Astrocyte (in vitro differentiated cells and primary cell): Measurements from ENCODE around the gene SUPT16H. TPM values are rescaled to one million over a fixed set of nuclear protein-coding genes. Genes with fewer than 3 reads are reported as not detected.

Experiments
- DNase-seq: peaks from one replicate; pipeline ENCODE4 v3.0.0-alpha.2; 2010; ENCODE audit warnings: low read depth
- FAIRE-seq: peaks from 2 replicates; lab custom pipeline; 2011; peaks lifted over from hg19 to GRCh38; lab: Jason Lieb, UNC
- H2AFZ ChIP-seq: 2 replicates; pipeline ENCODE4 v1.6.0; 2012; ENCODE audit warnings: low read depth, low read length, inconsistent platforms
- H3K27ac ChIP-seq: 2 replicates; pipeline ENCODE4 v1.5.1; 2011; ENCODE audit warnings: low read depth, low read length, inconsistent platforms
- H3K27me3 ChIP-seq: 2 replicates; pipeline ENCODE4 v1.6.0; 2011; ENCODE audit warnings: low read length, inconsistent platforms; ENCODE audit not compliant: insufficient read depth
- H3K36me3 ChIP-seq: 2 replicates; pipeline ENCODE4 v1.5.1; 2011; ENCODE audit warnings: low read length, inconsistent platforms; ENCODE audit not compliant: insufficient read depth
- H3K4me1 ChIP-seq: 2 replicates; pipeline ENCODE4 v1.5.1; 2011; ENCODE audit warnings: low read length, inconsistent platforms; ENCODE audit not compliant: insufficient read depth
- H3K4me2 ChIP-seq: 2 replicates; pipeline ENCODE4 v1.6.0; 2012; ENCODE audit warnings: low read length, inconsistent platforms
- H3K4me3 ChIP-seq: 2 replicates; pipeline ENCODE4 v1.5.1; 2011; ENCODE audit warnings: low read depth, mild to moderate bottlenecking, low read length, inconsistent platforms; ENCODE audit not compliant: insufficient read depth
- H3K79me2 ChIP-seq: 2 replicates; pipeline ENCODE4 v1.6.0; 2012; ENCODE audit warnings: mild to moderate bottlenecking, low read length, inconsistent platforms; ENCODE audit not compliant: insufficient read depth
- H3K9ac ChIP-seq: 2 replicates; pipeline ENCODE4 v1.6.0; 2012; ENCODE audit warnings: mild to moderate bottlenecking, low read length, inconsistent platforms
- H3K9me3 ChIP-seq: 2 replicates; pipeline ENCODE4 v1.5.1; 2012; ENCODE audit warnings: low read depth, mild to moderate bottlenecking, low read length, inconsistent platforms; ENCODE audit not compliant: insufficient read depth
- H4K20me1 ChIP-seq: 2 replicates; pipeline ENCODE4 v1.6.0; 2012; ENCODE audit warnings: low read length, inconsistent platforms; ENCODE audit not compliant: insufficient read depth
- H3K27ac Mint-ChIP-seq: one replicate; pipeline ENCODE4 v1.8.0; 2021; ENCODE audit warnings: mild to moderate bottlenecking, mixed read lengths; ENCODE audit not compliant: unreplicated experiment
- H3K27me3 Mint-ChIP-seq: one replicate; pipeline ENCODE4 v1.8.0; 2021; ENCODE audit warnings: low read depth, mixed read lengths; ENCODE audit not compliant: unreplicated experiment
- H3K36me3 Mint-ChIP-seq: one replicate; pipeline ENCODE4 v1.8.0; 2021; ENCODE audit warnings: low read depth, mixed read lengths; ENCODE audit not compliant: unreplicated experiment
- H3K4me1 Mint-ChIP-seq: one replicate; pipeline ENCODE4 v1.8.0; 2021; ENCODE audit warnings: low read depth, mixed read lengths; ENCODE audit not compliant: unreplicated experiment
- H3K4me3 Mint-ChIP-seq: one replicate; pipeline ENCODE4 v1.8.0; 2021; ENCODE audit warnings: mild to moderate bottlenecking, moderate library complexity, mixed read lengths; ENCODE audit not compliant: unreplicated experiment
- H3K9me3 Mint-ChIP-seq: one replicate; pipeline ENCODE4 v1.8.0; 2021; ENCODE audit warnings: mild to moderate bottlenecking, mixed read lengths; ENCODE audit not compliant: unreplicated experiment
- EZH2 ChIP-seq: IDR thresholded peaks from 2 replicates; pipeline ENCODE4 v1.6.1; 2012; ENCODE audit warnings: mild to moderate bottlenecking, low read length, inconsistent platforms; ENCODE audit not compliant: insufficient read depth
- total RNA-seq: library from RNA; stranded (reverse); gene quantifications from 2 replicates; pipeline ENCODE4 v1.2.1, GENCODE V29; 2021
- TF ChIP-seq, protein P1 (sequence below): IDR thresholded peaks from 2 replicates; pipeline ENCODE4 v1.5.1; 2011; ENCODE audit warnings: low read depth, mild to moderate bottlenecking, inconsistent platforms, low read length, moderate library complexity; ENCODE audit not compliant: insufficient read depth

The SUPT16H gene
- total RNA-seq, 1 donor from 2014 or later: 74.3 TPM

DNA sequence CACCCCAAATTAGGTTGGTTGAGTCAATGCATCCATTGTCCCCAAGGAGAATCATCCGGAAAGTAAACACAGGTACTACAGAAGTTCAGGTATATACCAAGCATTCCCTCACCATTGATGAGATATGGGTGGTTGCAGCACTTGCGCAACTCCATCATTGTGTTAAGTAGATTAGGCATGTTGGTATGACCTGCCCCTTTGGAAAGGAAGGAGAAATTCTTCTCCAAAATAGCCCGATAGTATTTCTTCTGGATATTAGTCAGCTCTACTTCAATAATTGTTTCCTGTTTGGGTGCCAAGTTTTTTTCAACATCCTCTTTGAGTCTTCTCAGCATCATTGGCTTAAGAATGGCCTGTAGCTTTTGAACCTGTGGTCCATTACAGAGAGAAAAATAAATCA, 21.3 kb upstream of the SUPT16H start:
- Histone ChIP-seq H3K27ac (no peak overlapping the region), H2AFZ (no peak overlapping the region), H3K4me1 (peaks cover 5% of the 10 kb centered on the region), H3K9me3 (no peaks in the 10 kb centered on the region), H3K79me2 (no peaks in the 10 kb centered on the region), H3K4me2 (no peak overlapping the region), H3K9ac (no peak overlapping the region), H3K27me3 (no peaks in the 10 kb centered on the region), H4K20me1 (no peaks in the 10 kb centered on the region), H3K4me3 (no peak overlapping the region), H3K36me3 (peaks cover 75% of the 10 kb centered on the region)
- DNase-seq (no peak), FAIRE-seq (no peak)
- Mint-ChIP-seq H3K4me3 (no peak overlapping the region), H3K9me3 (no peaks in the 10 kb centered on the region), H3K27me3 (no peaks in the 10 kb centered on the region), H3K36me3 (peaks cover 29% of the 10 kb centered on the region), H3K4me1 (peaks cover 14% of the 10 kb centered on the region), H3K27ac (no peak overlapping the region)
- no peak for TF ChIP-seq EZH2
- TF ChIP-seq, protein P1, sequence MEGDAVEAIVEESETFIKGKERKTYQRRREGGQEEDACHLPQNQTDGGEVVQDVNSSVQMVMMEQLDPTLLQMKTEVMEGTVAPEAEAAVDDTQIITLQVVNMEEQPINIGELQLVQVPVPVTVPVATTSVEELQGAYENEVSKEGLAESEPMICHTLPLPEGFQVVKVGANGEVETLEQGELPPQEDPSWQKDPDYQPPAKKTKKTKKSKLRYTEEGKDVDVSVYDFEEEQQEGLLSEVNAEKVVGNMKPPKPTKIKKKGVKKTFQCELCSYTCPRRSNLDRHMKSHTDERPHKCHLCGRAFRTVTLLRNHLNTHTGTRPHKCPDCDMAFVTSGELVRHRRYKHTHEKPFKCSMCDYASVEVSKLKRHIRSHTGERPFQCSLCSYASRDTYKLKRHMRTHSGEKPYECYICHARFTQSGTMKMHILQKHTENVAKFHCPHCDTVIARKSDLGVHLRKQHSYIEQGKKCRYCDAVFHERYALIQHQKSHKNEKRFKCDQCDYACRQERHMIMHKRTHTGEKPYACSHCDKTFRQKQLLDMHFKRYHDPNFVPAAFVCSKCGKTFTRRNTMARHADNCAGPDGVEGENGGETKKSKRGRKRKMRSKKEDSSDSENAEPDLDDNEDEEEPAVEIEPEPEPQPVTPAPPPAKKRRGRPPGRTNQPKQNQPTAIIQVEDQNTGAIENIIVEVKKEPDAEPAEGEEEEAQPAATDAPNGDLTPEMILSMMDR: no peak

DNA sequence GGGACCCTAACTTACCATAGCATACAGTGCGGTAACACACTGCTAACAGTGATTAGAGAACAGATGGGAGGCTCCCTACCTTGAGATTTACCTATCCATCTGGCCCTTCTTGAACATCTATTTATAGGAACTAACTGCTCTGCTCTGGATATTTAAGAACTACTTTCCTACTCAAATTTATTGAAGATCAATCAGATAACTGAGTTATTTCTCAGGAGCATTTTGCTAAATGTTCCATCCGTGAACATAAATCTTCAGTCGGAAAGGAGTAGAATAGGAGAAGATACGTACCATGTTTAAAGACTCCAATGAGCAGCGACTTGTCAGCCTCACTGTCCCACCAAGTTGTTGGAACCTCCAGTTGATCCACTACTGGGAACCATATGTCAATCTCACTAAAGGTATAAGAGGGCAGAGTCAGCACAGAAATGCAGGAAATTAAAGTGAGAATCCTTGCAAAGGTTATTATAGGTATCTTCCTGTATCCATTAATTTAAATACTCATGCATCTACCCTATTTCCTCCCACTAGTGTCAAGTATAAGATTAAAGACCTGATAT, 15.6 kb upstream of the SUPT16H start:
- H2AFZ ChIP-seq: no peak overlapping the region
- no peak overlapping the region for H3K27ac ChIP-seq
- no peaks in the 10 kb centered on the region for H3K9me3 Mint-ChIP-seq
- peaks cover 83% of the 10 kb centered on the region for H3K36me3 ChIP-seq
- FAIRE-seq (no peak), DNase-seq (no peak)
- no peaks in the 10 kb centered on the region for H3K27me3 ChIP-seq
- H3K4me1 ChIP-seq: no peaks in the 10 kb centered on the region
- H3K4me3 ChIP-seq: no peak overlapping the region
- H3K27me3 Mint-ChIP-seq: no peaks in the 10 kb centered on the region
- H3K27ac Mint-ChIP-seq: no peak overlapping the region
- no peaks in the 10 kb centered on the region for H3K9me3 ChIP-seq
- no peak overlapping the region for H3K4me2 ChIP-seq
- no peaks in the 10 kb centered on the region for H4K20me1 ChIP-seq
- no peak overlapping the region for H3K4me3 Mint-ChIP-seq
- H3K9ac ChIP-seq: no peak overlapping the region
- no peaks in the 10 kb centered on the region for H3K4me1 Mint-ChIP-seq
- no peaks in the 10 kb centered on the region for H3K79me2 ChIP-seq
- H3K36me3 Mint-ChIP-seq: peaks cover 30% of the 10 kb centered on the region
- TF ChIP-seq, protein P1: no peak
- no peak for TF ChIP-seq EZH2

DNA sequence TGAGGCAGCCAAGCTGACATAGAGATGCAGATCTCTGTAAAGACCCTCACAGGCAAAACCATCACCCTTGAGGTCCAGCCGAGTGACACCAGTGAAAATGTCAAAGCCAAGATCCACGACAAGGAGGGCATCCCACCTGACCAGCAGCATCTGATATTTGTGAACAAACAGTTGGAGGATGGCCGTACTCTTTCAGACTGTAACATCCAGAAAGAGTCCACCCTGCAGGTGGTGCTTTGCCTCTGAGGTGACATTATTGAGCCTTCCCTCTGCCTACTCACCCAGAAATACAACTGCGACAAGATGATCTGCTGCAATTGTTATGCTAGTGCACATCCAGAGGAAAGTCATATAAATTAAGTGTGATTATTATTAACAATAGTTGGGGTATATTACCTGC, 15.1 kb upstream of the SUPT16H start:
- Histone ChIP-seq H3K27me3 (no peaks in the 10 kb centered on the region), H3K9me3 (no peaks in the 10 kb centered on the region), H3K27ac (no peak overlapping the region), H4K20me1 (no peaks in the 10 kb centered on the region), H2AFZ (no peak overlapping the region), H3K4me3 (no peak overlapping the region), H3K4me2 (no peak overlapping the region), H3K79me2 (no peaks in the 10 kb centered on the region), H3K9ac (no peak overlapping the region), H3K4me1 (no peaks in the 10 kb centered on the region), H3K36me3 (peaks cover 86% of the 10 kb centered on the region)
- Mint-ChIP-seq H3K36me3 (peaks cover 35% of the 10 kb centered on the region), H3K27ac (no peak overlapping the region), H3K9me3 (no peaks in the 10 kb centered on the region), H3K4me1 (no peaks in the 10 kb centered on the region), H3K4me3 (no peak overlapping the region), H3K27me3 (no peaks in the 10 kb centered on the region)
- no peak for TF ChIP-seq EZH2
- TF ChIP-seq, protein P1: no peak
- FAIRE-seq: no peak
- DNase-seq: no peak
